Stimulated activated memory B cell treated with anti-CD40 and anti-IgM and Interleukin-4, amounts not matched to agents 10 μg/mL and 1 μg/mL and 100 μg/mL, for 72 hours (primary cell): Measurements from ENCODE around the gene GPR119.
"Not testable (repeated sequence)": the region's sequence is repeated elsewhere in the genome, so short reads cannot be mapped to it uniquely, and the experiment has no call there.

ENCODE experiments used
- ATAC-seq: fragments of 150-1000 bp; cut with Tn5 transposase; 2 replicates; pipeline ENCODE4 v1.10.0; 2021
- H3K27ac Mint-ChIP-seq: one replicate; pipeline ENCODE4 v1.8.0; 2022; ENCODE audit warnings: mild to moderate bottlenecking, mixed read lengths
- H3K27me3 Mint-ChIP-seq: one replicate; pipeline ENCODE4 v1.8.0; 2022; ENCODE audit warnings: mixed read lengths
- H3K36me3 Mint-ChIP-seq: one replicate; pipeline ENCODE4 v1.8.0; 2022; ENCODE audit warnings: mixed read lengths
- H3K4me1 Mint-ChIP-seq: one replicate; pipeline ENCODE4 v1.8.0; 2022; ENCODE audit warnings: mixed read lengths
- H3K4me3 Mint-ChIP-seq: one replicate; pipeline ENCODE4 v1.8.0; 2022; ENCODE audit warnings: mild to moderate bottlenecking, moderate library complexity, mixed read lengths
- H3K9me3 Mint-ChIP-seq: one replicate; pipeline ENCODE4 v1.8.0; 2022; ENCODE audit warnings: mixed read lengths

Gene GPR119

GRCh38 chrX:130385520-130385919 is at the start of gene GPR119:
Gene GPR119, minus strand, starts transcription at chrX:130385674. Its CDS starts 227 bp downstream, at chrX:130385447.
- H3K9me3 Mint-ChIP-seq: no peaks in the 10 kb centered on the region
- no peak within 1 kb of the TSS for H3K27ac Mint-ChIP-seq
- H3K4me3 Mint-ChIP-seq: no peak within 1 kb of the TSS
- H3K4me1 Mint-ChIP-seq: no peaks in the 10 kb centered on the region
- H3K36me3 Mint-ChIP-seq: no peaks in the 10 kb centered on the region
- H3K27me3 Mint-ChIP-seq: no peaks in the 10 kb centered on the region
- no peak for ATAC-seq

GRCh38 chrX:130429236-130429635 is 43.8 kb upstream of the GPR119 start:
- not testable (repeated sequence) for H3K4me3 Mint-ChIP-seq, H3K27me3 Mint-ChIP-seq, H3K4me1 Mint-ChIP-seq, H3K27ac Mint-ChIP-seq, H3K36me3 Mint-ChIP-seq, ATAC-seq, H3K9me3 Mint-ChIP-seq

- Mint-ChIP-seq H3K4me3 (no peak overlapping the region), H3K4me1 (no peaks in the 10 kb centered on the region), H3K27ac (no peak overlapping the region), H3K27me3 (no peaks in the 10 kb centered on the region), H3K36me3 (no peaks in the 10 kb centered on the region), H3K9me3 (no peaks in the 10 kb centered on the region)
- no peak for ATAC-seq
Observed at GRCh38 chrX:130426531-130426930, 41.1 kb upstream of the GPR119 start.

- no peak for ATAC-seq
- no peak overlapping the region for H3K4me3 Mint-ChIP-seq
- no peaks in the 10 kb centered on the region for H3K9me3 Mint-ChIP-seq
- H3K36me3 Mint-ChIP-seq: peaks cover 8% of the 10 kb centered on the region
- no peak overlapping the region for H3K27ac Mint-ChIP-seq
- no peaks in the 10 kb centered on the region for H3K4me1 Mint-ChIP-seq
- no peaks in the 10 kb centered on the region for H3K27me3 Mint-ChIP-seq
Observed at GRCh38 chrX:130419263-130419662, 33.8 kb upstream of the GPR119 start.

GRCh38 chrX:130418740-130419139 is 33.3 kb upstream of the GPR119 start:
- no peak overlapping the region for H3K4me3 Mint-ChIP-seq
- peaks cover 11% of the 10 kb centered on the region for H3K36me3 Mint-ChIP-seq
- no peaks in the 10 kb centered on the region for H3K27me3 Mint-ChIP-seq
- no peak overlapping the region for H3K27ac Mint-ChIP-seq
- no peaks in the 10 kb centered on the region for H3K9me3 Mint-ChIP-seq
- no peak for ATAC-seq
- no peaks in the 10 kb centered on the region for H3K4me1 Mint-ChIP-seq

GRCh38 chrX:130418066-130418465 is 32.6 kb upstream of the GPR119 start:
- no peaks in the 10 kb centered on the region for H3K4me1 Mint-ChIP-seq
- no peaks in the 10 kb centered on the region for H3K9me3 Mint-ChIP-seq
- peaks cover 11% of the 10 kb centered on the region for H3K36me3 Mint-ChIP-seq
- no peak for ATAC-seq
- H3K27me3 Mint-ChIP-seq: no peaks in the 10 kb centered on the region
- H3K4me3 Mint-ChIP-seq: no peak overlapping the region
- no peak overlapping the region for H3K27ac Mint-ChIP-seq

GRCh38 chrX:130416785-130417184 is 31.3 kb upstream of the GPR119 start:
- H3K27me3 Mint-ChIP-seq: no peaks in the 10 kb centered on the region
- no peaks in the 10 kb centered on the region for H3K4me1 Mint-ChIP-seq
- H3K36me3 Mint-ChIP-seq: peaks cover 19% of the 10 kb centered on the region
- no peak for ATAC-seq
- no peak overlapping the region for H3K4me3 Mint-ChIP-seq
- no peaks in the 10 kb centered on the region for H3K9me3 Mint-ChIP-seq
- H3K27ac Mint-ChIP-seq: no peak overlapping the region

- Mint-ChIP-seq H3K27ac (no peak overlapping the region), H3K27me3 (no peaks in the 10 kb centered on the region), H3K4me3 (no peak overlapping the region), H3K4me1 (no peaks in the 10 kb centered on the region), H3K9me3 (no peaks in the 10 kb centered on the region), H3K36me3 (peaks cover 26% of the 10 kb centered on the region)
- no peak for ATAC-seq
Observed at GRCh38 chrX:130415201-130415600, 29.7 kb upstream of the GPR119 start.

GRCh38 chrX:130414800-130415199 is 29.3 kb upstream of the GPR119 start:
- Mint-ChIP-seq H3K36me3 (peaks cover 29% of the 10 kb centered on the region), H3K4me3 (no peak overlapping the region), H3K27me3 (no peaks in the 10 kb centered on the region), H3K4me1 (no peaks in the 10 kb centered on the region), H3K27ac (no peak overlapping the region), H3K9me3 (no peaks in the 10 kb centered on the region)
- no peak for ATAC-seq

- Mint-ChIP-seq H3K4me1 (no peaks in the 10 kb centered on the region), H3K4me3 (no peak overlapping the region)
Observed at GRCh38 chrX:130413415-130413814, 27.9 kb upstream of the GPR119 start.

GRCh38 chrX:130402208-130402684 is 16.8 kb upstream of the GPR119 start:
- Mint-ChIP-seq H3K27me3 (no peaks in the 10 kb centered on the region), H3K36me3 (peaks cover 9% of the 10 kb centered on the region)
- ATAC-seq: no peak

More at GRCh38 chrX:130413415-130413814, 27.9 kb upstream of the GPR119 start:
- no peak for ATAC-seq
- Mint-ChIP-seq H3K9me3 (no peaks in the 10 kb centered on the region), H3K36me3 (peaks cover 35% of the 10 kb centered on the region), H3K27me3 (no peaks in the 10 kb centered on the region), H3K27ac (no peak overlapping the region)

GRCh38 chrX:130401415-130402207 is 16.1 kb upstream of the GPR119 start, which contains the start of gene RBMX2:
Gene RBMX2, plus strand, starts transcription at chrX:130401987. Its CDS starts 46 bp downstream, at chrX:130402033.
- Mint-ChIP-seq H3K4me1 (peaks cover 7% of the 10 kb centered on the region), H3K9me3 (no peaks in the 10 kb centered on the region), H3K36me3 (peaks cover 9% of the 10 kb centered on the region), H3K27ac (peak within 1 kb of the TSS; percentile 92), H3K27me3 (peaks cover 4% of the 10 kb centered on the region), H3K4me3 (peak within 1 kb of the TSS; percentile 91)
- peak; percentile 91 for ATAC-seq

More at GRCh38 chrX:130402208-130402684, 16.8 kb upstream of the GPR119 start:
- peaks cover 7% of the 10 kb centered on the region for H3K4me1 Mint-ChIP-seq
- H3K27ac Mint-ChIP-seq: peak overlapping the region; percentile 92
- H3K4me3 Mint-ChIP-seq: peak overlapping the region; percentile 91
- H3K9me3 Mint-ChIP-seq: no peaks in the 10 kb centered on the region

GRCh38 chrX:130395341-130395740 is 9.9 kb upstream of the GPR119 start:
- Mint-ChIP-seq H3K9me3 (no peaks in the 10 kb centered on the region), H3K27ac (no peak overlapping the region), H3K36me3 (no peaks in the 10 kb centered on the region), H3K4me1 (no peaks in the 10 kb centered on the region), H3K4me3 (no peak overlapping the region), H3K27me3 (peaks cover 9% of the 10 kb centered on the region)
- ATAC-seq: no peak

- no peak for ATAC-seq
- Mint-ChIP-seq H3K36me3 (no peaks in the 10 kb centered on the region), H3K9me3 (no peaks in the 10 kb centered on the region), H3K4me3 (no peak overlapping the region), H3K27me3 (peaks cover 9% of the 10 kb centered on the region), H3K4me1 (no peaks in the 10 kb centered on the region), H3K27ac (no peak overlapping the region)
Observed at GRCh38 chrX:130393451-130394074, 8.1 kb upstream of the GPR119 start.

- H3K36me3 Mint-ChIP-seq: no peaks in the 10 kb centered on the region
- ATAC-seq: no peak
- H3K27me3 Mint-ChIP-seq: no peaks in the 10 kb centered on the region
- no peak overlapping the region for H3K4me3 Mint-ChIP-seq
- no peaks in the 10 kb centered on the region for H3K4me1 Mint-ChIP-seq
- no peaks in the 10 kb centered on the region for H3K9me3 Mint-ChIP-seq
- H3K27ac Mint-ChIP-seq: no peak overlapping the region
Observed at GRCh38 chrX:130386408-130386808, 934 bp upstream of the GPR119 start.
